WTC11 (cell line): ENCODE measurements around the gene KIDINS220.

Source experiments
- CREB1 ChIP-seq: sonication (generic); formaldehyde crosslinking; IDR thresholded peaks from 2 replicates; pipeline ENCODE4 v1.8.0; 2023; ENCODE audit warnings: mild to moderate bottlenecking, missing genetic modification reagents
- CREM ChIP-seq: sonication (generic); formaldehyde crosslinking; IDR thresholded peaks from 2 replicates; pipeline ENCODE4 v1.8.1; 2022; ENCODE audit warnings: mild to moderate bottlenecking, missing genetic modification reagents, moderate library complexity
- GABPB1 ChIP-seq: sonication (generic); formaldehyde crosslinking; IDR thresholded peaks from 2 replicates; pipeline ENCODE4 v1.8.1; 2023; ENCODE audit warnings: mild to moderate bottlenecking, missing genetic modification reagents
- GRHL2 ChIP-seq: fragments of 250-450 bp; sonication (Bioruptor Pico); IDR thresholded peaks from 2 replicates; pipeline ENCODE4 v1.8.0; 2022; ENCODE audit warnings: mild to moderate bottlenecking, moderate library complexity; ENCODE audit not compliant: insufficient replicate concordance, severe bottlenecking
- NR2C2 ChIP-seq: sonication (generic); formaldehyde crosslinking; IDR thresholded peaks from 2 replicates; pipeline ENCODE4 v1.8.0; 2022; ENCODE audit warnings: mild to moderate bottlenecking, missing genetic modification reagents
- NR3C1 ChIP-seq: sonication (generic); formaldehyde crosslinking; conservative IDR thresholded peaks from 2 replicates; pipeline ENCODE4 v1.8.1; 2023; ENCODE audit warnings: low read depth, mild to moderate bottlenecking, missing genetic modification reagents
- ZNF416 ChIP-seq: fragments of 250-450 bp; sonication (Bioruptor Pico); IDR thresholded peaks from 2 replicates; pipeline ENCODE4 v1.9.0; 2021; ENCODE audit warnings: mild to moderate bottlenecking, inconsistent platforms
- TF ChIP-seq, protein P1 (sequence below): sonication (generic); formaldehyde crosslinking; conservative IDR thresholded peaks from 2 replicates; pipeline ENCODE4 v1.8.1; 2022; ENCODE audit warnings: mild to moderate bottlenecking, missing genetic modification reagents
- TF ChIP-seq, protein P2 (sequence below): fragments of 200-600 bp; IDR thresholded peaks from 2 replicates; pipeline ENCODE4 v1.8.0; 2022; ENCODE audit warnings: antibody characterized with exemption

DNA sequence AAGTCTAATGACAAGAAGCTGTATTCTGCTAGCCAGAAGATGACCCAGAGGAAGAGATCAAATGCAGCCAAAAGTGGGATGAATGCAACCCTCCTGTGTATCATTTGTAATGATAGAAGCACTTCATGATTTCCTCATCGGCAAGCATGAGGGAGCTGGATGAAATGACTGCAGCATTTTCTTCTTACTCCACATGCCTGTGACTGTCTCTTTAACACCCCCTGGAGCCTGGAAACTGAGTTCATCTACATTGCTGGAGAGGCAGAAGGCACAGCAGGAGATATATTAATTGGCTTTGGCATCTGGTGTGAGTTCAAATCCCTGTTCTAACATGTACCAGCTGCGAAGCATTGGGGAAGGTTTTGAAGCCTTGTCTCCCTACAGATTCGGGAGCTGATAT is 117.9 kb downstream of the KIDINS220 start:
- TF ChIP-seq ZNF416 (CRISPR knock-in tag) (no peak), NR2C2 (CRISPR knock-in tag) (no peak), CREB1 (CRISPR knock-in tag) (no peak), GABPB1 (CRISPR knock-in tag) (no peak), CREM (no peak), GRHL2 (no peak), NR3C1 (CRISPR knock-in tag) (no peak)
- TF ChIP-seq, protein P1, sequence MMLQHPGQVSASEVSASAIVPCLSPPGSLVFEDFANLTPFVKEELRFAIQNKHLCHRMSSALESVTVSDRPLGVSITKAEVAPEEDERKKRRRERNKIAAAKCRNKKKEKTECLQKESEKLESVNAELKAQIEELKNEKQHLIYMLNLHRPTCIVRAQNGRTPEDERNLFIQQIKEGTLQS (CRISPR knock-in tag) = no peak
- TF ChIP-seq, protein P2, sequence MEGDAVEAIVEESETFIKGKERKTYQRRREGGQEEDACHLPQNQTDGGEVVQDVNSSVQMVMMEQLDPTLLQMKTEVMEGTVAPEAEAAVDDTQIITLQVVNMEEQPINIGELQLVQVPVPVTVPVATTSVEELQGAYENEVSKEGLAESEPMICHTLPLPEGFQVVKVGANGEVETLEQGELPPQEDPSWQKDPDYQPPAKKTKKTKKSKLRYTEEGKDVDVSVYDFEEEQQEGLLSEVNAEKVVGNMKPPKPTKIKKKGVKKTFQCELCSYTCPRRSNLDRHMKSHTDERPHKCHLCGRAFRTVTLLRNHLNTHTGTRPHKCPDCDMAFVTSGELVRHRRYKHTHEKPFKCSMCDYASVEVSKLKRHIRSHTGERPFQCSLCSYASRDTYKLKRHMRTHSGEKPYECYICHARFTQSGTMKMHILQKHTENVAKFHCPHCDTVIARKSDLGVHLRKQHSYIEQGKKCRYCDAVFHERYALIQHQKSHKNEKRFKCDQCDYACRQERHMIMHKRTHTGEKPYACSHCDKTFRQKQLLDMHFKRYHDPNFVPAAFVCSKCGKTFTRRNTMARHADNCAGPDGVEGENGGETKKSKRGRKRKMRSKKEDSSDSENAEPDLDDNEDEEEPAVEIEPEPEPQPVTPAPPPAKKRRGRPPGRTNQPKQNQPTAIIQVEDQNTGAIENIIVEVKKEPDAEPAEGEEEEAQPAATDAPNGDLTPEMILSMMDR = no peak
